ENCODE results near the gene ZNF862. TPM values are rescaled to one million over a fixed set of nuclear protein-coding genes. Genes with fewer than 3 reads are reported as not detected.

Gene ZNF862
- total RNA-seq: 14.2 and 16.3 TPM in 2 replicates
- polyA plus RNA-seq (2012): 13.5 TPM

DNA sequence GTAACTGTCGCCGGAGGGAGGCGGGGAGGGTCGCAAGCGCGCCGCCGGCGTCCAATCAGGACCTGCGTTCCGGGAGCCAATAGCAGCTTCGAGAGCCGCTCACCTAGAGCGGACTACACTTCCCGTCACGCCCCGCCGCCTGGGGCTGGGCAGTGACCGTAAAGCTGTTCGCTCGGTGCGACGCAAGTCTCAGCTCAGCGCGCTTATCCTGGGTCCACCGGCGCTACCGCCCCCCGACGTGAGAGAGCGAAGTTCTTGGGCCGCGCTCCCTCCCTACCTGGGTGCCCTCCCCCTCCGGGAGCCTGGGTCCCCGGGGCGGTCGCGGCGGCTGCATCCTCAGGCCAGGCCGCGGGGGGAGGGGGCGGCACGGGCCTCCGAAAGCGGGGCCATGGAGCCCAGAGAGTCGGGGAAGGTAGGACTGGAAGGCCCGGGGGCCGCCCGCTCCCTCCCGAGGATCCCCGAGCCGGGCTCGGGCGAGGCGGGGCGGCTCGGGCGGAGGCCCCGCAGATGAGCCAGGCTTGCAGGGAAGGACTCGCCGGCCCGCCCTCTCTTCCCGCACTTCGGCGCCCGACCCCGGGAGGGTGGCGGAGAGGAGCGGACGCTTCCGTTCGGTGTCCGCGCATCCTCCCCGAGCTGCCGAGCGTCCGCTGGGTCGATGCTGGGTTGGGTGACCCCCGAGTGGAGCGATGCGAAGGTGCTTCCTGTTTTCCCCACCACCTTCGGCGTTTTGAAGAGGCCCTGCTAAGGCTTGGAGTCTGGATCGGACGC lies at the start of gene ZNF862:
Gene ZNF862, plus strand, starts transcription at position 152 of the 768 bp plus-strand sequence. Its CDS starts 237 bp downstream, at position 389.
- peak; percentile 99 for DNase-seq (ENCODE audit: low read depth)

DNA sequence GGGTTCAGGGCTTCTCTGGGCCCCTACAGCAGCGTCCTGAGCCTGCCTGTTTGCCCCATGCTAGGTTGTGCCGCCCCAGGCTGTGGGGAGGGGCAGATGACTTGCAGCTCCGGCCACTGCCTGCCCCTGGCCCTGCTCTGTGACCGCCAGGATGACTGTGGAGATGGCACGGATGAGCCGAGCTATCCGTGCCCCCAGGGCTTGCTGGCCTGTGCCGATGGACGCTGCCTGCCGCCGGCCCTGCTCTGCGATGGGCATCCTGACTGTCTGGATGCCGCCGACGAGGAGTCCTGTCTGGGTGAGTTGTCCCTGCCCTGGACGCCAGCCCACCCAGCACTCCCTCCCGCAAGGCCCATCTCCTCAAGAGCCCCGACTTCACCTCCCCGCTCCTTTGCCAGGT lies 49.1 kb upstream of the ZNF862 start:
- no peak for DNase-seq (ENCODE audit: low read depth)

GRCh38 chr7:149790146-149790548 lies 48.0 kb upstream of the ZNF862 start:
- no peak for DNase-seq (ENCODE audit: low read depth)

GRCh38 chr7:149790754-149791360 lies 47.3 kb upstream of the ZNF862 start:
- DNase-seq (ENCODE audit: low read depth): no peak

DNA sequence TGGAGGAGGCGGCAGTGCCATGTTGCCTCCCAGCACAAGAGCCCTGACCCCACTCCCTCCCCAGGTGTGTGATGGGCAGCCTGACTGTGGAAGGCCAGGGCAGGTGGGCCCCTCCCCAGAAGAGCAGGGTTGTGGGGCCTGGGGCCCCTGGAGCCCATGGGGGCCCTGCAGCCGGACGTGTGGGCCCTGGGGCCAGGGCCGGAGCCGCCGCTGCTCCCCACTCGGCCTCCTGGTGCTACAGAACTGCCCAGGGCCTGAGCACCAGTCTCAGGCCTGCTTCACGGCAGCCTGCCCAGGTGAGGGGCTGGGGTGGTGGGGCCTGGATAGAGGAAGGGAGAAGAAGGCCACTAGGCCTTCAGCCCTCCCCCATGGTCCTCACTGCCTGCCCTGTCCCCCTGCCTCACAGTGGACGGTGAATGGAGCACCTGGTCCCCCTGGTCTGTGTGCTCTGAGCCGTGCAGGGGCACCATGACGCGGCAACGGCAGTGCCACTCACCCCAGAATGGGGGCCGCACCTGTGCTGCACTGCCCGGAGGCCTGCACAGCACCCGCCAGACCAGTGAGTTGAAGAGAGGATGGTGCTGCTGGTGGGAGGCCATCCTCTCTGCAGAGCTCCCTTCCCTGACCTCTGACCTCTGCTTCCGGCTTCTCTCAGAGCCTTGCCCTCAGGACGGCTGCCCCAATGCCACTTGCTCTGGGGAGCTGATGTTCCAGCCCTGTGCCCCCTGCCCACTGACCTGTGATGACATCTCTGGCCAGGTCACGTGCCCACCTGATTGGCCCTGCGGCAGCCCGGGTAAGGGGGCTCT lies 46.6 kb upstream of the ZNF862 start:
- no peak for DNase-seq (ENCODE audit: low read depth)

- no peak for DNase-seq (ENCODE audit: low read depth)
Measured at GRCh38 chr7:149792220-149792595, 46.0 kb upstream of the ZNF862 start.

- DNase-seq (ENCODE audit: low read depth): no peak
Measured at GRCh38 chr7:149793261-149793660, 44.9 kb upstream of the ZNF862 start.

DNA sequence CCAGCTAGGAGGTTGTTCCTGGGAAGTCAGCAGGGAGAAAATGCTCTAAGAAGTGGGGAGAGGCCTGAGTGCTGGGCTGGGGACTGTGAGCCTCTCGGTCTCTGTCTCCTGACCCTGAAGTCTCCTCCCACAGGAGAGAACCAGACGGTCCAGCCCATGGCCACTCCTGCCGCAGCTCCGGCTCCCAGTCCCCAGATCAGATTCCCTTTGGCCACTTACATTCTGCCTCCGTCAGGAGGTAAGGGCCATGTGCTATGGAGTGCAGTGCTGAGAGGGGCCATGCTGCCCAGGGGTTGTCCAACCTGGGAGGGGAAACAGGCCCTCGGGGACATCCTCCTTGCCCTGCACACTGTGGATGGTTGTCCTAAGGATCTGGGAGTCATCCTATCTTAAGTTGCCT lies 43.5 kb upstream of the ZNF862 start:
- DNase-seq (ENCODE audit: low read depth): peak; percentile 49

- no peak for DNase-seq (ENCODE audit: low read depth)
Measured at GRCh38 chr7:149795126-149795525, 43.0 kb upstream of the ZNF862 start.

DNA sequence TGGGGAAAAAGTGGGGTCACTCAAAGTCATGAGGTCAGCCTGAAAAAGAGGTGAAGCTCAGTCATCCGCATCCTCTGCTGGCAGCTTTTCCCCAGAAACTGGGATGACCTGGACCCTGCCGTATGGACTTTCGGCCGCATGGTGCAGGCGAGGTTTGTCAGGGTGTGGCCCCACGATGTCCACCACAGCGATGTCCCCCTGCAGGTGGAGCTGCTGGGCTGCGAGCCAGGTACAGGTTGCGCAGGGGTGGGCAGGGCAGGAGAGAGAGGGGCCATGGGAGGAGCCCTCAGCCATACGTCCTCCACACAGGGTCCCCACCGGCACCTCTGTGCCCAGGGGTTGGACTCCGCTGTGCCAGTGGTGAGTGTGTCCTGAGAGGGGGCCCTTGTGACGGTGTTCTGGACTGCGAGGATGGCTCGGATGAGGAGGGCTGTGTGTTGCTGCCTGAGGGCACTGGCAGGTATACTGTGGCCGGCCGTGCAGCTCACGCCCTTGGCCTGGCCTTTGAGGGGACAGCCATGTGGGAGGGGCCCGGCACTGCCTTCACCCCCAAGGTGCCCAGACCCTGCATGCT lies 41.8 kb upstream of the ZNF862 start:
- DNase-seq (ENCODE audit: low read depth): no peak

GRCh38 chr7:149797771-149798170 lies 40.4 kb upstream of the ZNF862 start:
- DNase-seq (ENCODE audit: low read depth): no peak

DNA sequence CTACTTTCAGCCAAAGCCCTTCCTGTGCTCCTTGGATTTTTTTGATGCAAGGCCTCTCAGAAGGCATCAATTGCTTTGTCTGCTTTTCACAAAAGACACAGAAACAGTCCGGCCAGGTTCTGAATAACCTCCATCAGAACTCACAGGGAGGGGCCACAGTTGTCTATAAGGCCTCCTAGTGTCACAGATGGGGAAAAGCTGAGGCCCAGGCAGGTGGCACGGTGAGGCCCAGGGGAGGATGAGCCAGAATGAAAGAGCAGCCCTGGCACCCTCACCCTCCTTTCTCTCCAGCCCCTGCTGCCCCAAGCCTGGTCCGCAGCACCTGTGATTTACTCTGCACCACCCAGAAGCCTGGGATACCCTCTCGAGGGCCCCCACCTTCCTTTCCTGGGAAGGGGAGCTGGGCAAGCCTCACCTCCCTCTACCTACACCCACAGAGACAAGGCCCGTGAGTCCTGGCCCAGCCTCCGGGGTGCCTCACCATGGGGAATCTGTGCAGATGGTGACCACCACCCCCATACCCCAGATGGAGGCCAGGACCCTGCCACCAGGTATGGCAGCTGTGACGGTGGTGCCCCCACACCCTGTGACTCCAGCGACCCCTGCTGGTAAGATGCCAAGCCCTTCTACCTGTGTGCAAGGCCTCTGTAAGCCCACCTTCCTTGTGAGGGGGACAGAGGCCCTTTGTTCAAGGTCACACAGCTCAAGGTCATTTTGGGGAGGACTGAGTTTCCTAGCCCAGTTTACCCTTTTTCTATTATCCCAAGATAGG lies 38.6 kb upstream of the ZNF862 start:
- DNase-seq (ENCODE audit: low read depth): no peak

GRCh38 chr7:149800169-149800555 lies 38.0 kb upstream of the ZNF862 start:
- DNase-seq (ENCODE audit: low read depth): no peak

- no peak for DNase-seq (ENCODE audit: low read depth)
Measured at GRCh38 chr7:149801002-149801566, 37.1 kb upstream of the ZNF862 start.

DNA sequence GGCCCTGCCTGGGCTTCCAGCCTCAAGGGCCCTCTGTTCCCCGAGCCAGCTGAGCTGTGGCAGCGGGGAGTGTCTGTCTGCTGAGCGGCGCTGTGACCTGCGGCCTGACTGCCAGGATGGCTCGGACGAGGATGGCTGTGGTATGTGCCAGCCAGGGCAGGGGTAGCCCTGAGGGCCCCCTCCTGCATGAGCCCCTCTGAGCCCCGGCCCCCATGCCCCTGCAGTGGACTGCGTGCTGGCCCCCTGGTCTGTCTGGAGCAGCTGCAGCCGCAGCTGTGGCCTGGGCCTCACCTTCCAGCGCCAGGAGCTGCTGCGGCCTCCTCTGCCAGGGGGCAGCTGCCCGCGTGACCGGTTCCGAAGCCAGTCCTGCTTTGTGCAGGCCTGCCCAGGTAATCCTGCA lies 36.4 kb upstream of the ZNF862 start:
- DNase-seq (ENCODE audit: low read depth): no peak

- DNase-seq (ENCODE audit: low read depth): no peak
Measured at GRCh38 chr7:149802966-149803365, 35.2 kb upstream of the ZNF862 start.

GRCh38 chr7:149803551-149804074 lies 34.6 kb upstream of the ZNF862 start:
- no peak for DNase-seq (ENCODE audit: low read depth)

DNA sequence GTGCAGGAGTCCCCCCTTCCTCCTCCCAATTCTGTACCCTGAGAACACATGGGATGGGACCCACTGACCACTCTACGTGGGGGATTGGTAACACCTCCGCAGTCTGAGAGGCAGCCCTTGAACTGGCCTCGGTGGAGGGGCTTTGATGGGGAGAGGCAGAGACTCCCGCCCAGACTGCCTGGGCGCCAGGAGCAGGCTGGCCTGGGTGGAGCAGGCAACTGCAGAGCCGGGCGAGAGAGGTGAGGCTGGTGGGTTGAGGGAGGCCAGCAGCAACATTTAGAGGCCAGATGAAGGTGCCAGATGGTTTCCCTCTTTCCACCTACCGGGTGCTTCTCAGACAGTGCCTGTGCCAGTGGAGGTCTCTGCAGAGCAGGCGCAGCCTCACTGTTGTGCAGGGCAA lies 34.1 kb upstream of the ZNF862 start:
- DNase-seq (ENCODE audit: low read depth): no peak

- no peak for DNase-seq (ENCODE audit: low read depth)
Measured at GRCh38 chr7:149806726-149807125, 31.4 kb upstream of the ZNF862 start.

GRCh38 chr7:149808311-149808710 lies 29.9 kb upstream of the ZNF862 start:
- no peak for DNase-seq (ENCODE audit: low read depth)

All from myocyte (in vitro differentiated cells).